Measurements from ENCODE around the gene CFAP221.

Gene CFAP221

DNA sequence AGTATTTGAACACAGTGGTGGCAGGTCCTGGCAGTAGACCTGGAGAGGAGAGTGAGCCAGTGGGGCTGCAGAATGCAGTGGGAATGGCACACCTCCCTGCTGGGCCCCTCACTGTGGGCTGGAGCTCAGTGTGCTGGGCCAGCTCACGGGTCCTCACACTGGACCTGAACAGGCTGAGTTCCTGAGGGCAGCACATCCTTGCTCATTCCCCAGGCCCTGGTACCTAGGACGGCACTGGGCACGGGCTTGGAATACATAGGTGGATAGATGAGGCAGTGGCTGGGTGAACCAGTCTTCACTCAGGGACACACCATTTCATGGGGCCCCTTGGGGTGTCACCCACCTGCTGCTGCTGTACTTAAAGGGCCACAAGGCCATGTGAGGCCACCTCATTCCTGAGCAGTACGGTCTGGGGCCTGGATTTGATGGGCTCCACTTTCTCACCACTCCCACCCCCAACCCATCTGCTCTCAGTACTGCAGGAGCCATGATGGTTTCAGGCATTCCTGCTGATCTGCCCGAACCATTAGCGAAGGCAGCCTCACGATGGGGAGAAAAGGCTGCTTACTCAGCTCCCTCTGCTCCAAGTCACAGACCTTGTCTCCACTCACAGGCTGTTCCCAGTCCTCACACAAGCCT, 138.9 kb downstream of the CFAP221 start:
- DNase-seq: no peak

DNA sequence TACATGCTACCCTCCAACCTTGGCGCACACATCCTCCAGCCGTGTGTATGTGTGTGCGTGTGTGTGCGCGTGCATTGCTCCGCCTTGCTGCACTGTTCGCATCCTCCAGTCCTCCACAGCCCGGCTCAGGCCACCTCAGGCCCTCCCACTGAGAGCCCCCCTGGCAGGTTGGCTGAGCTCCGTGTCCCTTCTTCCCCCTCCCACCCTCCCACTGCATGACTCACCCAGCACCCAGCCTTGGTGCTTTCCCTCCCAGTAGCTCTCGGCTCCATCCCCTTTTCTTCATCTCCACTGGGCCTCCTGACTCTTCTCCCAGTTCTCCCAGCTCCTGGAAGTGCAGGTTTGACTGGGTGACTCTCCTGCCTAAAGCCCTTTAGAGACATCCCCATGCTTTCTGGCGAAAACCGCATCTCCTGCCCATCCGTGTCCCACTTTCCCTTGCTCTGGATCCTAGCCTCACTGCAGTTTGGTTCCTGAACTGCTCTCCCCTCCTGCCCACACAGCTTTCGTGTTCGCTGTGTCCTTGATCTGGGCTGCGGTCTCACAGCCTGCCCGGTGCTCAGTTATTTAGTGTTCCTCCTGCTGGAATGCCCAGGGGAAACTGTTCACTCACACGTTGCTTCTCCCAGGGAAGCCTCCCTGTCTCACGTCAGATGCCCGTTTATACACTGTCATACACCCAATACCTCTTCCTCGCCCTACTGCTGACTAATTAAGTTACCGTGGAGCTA, 139.6 kb downstream of the CFAP221 start:
- no peak for DNase-seq

DNA sequence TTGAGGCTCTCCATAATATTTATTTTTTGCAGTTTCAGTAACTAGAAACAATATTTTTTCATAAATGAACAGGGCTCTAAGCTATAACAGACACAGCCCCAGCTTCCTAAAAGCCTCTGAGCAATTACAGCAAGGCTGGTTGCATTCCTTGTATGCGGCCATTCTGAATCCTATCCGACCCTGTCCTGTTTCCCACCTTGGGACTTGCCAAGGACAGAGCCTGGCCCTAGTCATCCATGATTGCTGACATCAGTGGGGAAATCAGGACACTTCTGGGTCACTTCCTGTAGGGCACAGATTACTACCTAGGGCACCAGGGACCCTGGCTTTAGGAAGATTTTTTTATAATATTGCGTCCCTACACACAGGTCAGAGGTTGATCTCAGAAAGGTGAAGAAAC, 140.3 kb downstream of the CFAP221 start:
- DNase-seq: no peak

DNA sequence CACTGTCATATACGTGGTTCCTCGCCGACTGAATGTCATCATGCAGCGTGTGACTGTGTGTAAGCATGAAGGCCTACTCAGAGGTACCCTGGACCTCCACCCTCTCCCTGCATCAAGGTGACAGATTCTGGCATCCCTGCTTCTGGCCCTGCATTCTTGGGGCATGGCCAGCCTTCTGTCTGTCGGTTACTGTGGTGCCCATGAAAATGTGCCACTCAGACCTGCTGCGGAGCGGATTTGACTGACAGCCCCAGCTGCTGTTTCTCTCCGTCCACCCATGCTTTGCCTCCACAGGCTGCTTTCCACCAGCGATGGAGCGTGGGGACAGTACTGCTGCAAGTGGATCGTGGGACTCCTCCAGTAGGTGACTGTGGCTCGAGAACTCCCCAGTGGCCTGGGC, 144.4 kb downstream of the CFAP221 start:
- no peak for DNase-seq

DNA sequence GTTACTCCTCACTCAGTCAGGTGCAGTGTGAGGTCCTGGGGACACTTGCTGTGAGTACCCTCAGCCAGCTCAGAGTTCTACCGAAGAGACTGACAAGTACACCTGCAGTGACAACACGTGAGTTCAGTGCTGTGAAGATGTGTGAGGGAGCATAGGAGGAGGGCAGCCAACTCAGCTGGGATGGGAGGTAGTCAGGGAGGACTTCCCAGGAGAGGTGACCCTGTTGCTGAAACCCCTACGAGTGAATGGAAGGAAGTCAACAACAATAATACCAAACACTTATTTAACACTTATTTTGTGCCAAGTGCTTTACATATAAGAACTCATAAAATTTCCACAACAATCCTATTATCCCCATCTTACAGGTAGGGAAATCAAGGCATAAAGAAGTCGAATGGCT, 145.0 kb downstream of the CFAP221 start:
- DNase-seq: no peak

DNA sequence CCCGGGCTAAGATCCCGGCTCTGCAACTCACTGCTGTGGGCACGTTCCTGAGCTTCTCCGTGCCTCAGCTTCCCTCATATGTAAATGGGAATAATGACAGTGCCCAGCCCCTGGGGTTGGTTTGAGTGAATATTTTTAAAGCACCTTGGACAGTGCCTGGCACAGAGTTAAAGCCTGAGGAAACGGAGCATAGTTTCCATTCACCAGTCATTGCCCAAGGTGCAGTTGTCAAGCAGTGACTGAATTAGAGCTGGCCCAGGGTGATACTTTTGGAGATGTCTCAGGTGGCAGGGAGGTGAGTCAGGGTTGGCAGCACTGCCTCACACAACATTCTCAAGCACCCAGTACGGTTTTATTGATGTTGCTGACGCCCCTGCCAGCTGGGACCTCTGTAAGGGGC, 146.9 kb downstream of the CFAP221 start:
- DNase-seq: no peak

DNA sequence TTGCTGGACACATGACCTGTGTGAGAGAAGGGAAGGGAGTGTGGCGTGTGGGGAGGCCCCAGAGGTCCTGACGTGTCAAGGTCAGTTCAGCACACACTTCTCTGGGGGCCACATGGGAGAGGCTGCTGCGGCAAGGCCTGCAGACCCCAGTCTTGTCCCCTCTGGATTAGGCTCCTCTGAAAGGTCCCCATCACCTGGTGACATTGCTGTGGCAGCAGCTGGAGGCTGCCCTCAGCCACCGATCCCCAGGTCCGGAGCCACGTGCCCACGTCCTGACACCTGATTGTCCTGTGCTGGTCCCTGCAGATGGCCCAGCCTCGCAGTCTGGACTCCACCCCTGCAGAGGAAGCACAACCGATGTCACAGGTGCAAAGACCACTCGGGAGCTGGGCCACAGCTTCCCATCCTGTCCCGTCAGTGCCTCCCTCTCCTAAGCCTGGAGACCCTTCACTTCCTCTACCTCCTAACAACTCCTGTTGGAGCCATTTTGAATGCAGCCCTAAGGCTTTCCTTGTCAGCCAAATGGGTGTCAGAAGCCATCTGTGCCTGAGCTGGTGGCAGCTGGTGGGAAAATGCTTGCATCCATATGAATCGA, 147.5 kb downstream of the CFAP221 start:
- DNase-seq: no peak

DNA sequence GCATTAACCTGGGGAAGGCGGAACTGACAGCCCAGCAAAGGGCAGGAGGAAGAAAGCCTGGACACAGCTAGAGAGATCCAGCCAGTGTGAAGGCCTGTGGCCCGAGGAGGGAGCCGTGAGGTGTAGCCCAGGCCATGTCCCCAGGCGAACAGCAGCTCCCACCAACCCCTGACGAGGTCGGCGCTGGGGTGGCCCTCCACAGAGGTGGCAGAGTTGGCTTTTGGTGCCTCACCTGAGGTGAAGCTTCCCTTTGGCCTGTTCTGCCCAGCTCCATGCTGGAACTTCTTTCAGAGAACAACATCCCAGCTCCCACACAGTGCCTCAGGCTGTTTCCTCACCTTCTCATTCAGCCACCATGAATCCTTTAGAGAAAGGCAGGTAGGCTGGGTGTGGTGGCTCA, 148.1 kb downstream of the CFAP221 start:
- DNase-seq: no peak

DNA sequence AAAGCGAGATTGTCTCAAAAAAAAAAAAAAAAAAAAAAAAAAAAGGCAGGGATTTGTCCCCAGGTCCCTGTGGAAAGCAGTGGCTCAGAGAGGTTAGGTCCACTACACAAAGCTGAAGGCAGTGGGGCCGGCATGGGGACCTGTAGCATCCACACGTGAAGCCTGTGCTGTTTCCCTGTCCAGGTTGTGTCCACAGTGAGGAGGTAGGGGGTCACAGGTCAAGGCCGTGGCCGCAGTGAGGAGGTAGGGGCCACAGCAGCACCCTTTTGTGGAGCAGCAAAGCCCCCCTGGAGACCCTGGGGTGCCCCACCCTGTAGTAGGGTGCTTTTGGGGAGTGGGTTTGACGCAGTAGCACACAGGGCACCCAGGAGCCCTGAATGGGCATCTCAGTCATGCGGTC, 148.7 kb downstream of the CFAP221 start:
- DNase-seq: no peak

DNA sequence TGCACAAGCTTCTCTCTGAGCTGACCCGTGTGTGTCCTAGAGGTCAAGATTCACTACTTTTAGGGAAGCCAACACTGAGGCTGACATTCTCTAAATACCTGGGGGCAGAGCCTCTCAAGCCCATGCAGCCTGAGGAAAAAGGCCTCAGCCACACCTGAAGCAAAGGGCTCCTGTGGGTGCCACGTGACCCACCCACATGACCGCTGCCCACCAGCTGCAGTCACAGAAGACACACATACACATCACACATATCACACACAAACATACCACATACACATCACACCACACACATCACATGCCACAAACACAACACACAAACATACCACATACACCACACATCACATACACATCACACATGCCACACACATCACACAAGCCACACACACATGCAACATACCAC, 149.3 kb downstream of the CFAP221 start:
- DNase-seq: no peak

DNA sequence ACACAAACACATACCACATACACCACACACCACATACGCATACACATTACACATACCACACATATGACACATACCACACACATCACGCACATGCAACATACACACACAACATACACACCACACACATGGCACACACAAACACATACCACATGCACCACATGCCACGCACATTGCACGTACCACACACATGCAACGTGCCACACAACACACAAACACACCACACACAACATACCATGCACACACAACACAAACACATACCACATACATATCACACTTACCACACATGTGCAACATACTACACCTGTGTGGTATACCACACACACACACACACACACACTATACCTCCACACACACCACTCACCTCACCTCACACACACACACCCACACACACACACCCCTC, 149.7 kb downstream of the CFAP221 start:
- DNase-seq: no peak

DNA sequence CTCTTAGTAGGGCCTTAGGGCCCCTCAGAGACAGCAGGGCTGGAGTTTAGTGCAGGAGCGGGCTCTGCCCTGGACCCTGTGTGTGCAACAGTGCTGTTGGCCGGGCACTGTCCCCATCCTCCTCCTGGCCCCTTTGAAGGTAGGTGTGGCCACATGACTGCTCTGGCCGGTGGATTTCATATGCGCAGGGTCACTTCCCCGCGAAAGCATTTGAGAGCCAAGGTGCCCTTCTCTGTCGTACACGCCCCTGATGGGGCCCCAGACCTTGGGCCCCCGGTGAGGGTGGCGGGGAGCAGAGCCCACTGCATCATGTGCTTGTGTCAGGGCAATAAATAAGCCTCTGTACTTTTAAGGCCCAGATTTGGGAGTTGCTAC, 150.2 kb downstream of the CFAP221 start:
- DNase-seq: no peak

DNA sequence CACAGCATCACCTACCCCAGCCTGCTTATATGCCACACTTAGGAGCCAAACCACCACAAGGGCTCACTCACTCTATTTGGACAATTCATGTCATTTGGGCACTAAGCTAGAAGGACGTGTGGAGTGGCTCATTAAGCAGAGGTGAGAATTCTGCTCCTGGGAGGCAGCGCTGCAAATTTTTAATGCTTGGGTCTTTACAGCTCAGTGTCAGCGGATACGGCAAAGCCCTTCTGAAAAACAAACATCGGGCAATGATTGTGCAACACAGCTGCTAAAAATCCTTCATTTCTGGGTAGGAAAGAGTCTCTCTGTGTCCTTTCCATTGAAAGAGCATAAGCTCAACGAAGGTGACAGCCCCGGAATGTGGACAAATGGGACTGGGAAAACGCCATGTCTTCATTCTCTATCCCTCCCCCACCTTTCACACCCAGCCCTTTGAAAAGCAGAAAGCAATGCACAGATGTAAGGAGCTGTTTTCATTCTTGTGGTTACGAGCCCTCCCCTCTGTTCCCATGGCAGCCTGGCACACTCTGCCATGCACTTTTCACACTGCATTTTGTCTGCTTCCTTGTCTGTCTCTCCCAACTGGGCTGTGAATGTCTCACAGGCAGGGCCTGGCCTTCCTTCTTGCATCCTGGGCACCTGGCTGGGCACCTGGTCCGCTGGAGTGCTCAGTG, 150.7 kb downstream of the CFAP221 start:
- DNase-seq: no peak

DNA sequence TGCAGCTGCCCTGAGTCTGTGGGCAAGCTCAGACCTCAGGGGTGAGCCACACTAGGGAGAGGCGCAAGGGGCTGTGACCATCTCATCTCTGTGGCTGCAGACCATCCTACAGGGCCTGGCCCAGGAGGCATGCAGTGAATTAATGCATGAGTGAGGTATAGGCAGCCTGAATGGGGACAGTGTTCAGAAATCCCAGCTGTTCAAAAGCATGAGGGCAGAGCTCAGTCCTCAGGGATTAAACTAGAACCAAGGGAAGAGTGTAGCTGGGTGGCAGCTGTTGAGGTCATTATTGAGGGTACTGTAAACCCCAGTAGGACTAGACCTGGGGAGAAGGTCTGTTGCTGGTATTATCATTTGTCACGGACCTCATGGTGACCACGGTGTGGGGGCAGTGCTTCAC, 151.8 kb downstream of the CFAP221 start:
- no peak for DNase-seq

DNA sequence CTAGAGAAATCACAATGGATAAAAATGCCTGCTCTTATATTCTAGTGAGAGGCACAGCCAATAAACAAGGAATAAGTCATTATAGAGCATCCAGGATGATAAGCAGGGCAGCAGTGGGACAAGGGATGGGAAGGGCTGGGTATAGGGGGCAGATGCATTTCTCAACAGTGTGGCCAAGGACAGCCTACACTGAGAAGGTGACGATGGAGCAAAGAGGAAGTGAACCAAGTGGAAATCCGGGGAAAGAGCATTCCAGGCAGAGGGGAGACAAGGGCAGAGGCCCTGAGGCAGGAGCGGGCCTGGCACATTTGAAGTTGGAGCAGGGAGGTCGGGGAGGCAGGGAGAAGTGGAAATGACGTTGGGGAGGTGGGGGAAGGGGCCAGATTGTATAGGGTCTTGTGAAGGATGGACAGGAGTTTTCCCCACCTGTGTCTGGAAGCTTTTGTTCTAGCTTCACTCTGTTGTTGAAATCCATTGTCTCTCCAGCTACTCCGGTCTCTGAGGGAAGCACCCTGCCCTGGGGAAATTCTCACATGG, 152.3 kb downstream of the CFAP221 start:
- no peak for DNase-seq

DNA sequence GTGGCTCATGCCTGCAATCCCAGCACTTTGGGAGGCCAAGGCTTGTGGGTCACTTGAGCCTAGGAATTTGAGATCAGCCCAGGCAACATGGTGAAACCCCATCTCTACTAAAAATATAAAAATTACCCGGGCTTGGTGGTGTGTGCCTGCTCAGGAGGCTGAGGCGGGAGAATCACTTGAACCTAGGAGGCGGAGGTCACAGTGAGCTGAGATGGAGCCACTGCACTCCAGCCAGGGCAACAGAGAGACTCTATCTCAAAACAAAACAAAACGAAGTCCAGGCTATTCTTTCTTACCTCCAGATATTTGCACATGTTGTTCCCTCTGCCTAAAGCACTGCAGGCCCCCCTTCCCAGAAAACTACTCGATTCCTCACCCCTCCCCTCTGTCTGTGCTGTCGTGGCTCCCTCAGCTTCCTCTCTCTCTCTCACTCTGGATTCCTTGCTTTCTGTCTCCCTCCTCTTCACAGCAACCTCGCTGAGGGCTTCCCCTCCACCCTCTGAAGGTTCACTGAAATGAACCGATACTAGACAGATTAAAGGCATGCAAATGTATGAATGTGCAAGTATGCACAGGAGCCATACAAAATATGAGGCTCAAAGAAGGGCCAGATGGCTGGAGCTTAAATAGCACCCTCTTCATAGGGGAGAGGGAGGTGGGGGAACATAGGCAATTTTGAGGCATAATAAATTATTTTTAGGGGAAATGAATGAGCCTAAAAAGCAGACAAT, 153.2 kb downstream of the CFAP221 start:
- DNase-seq: peak in 1 of 2 donors; percentile 22

DNA sequence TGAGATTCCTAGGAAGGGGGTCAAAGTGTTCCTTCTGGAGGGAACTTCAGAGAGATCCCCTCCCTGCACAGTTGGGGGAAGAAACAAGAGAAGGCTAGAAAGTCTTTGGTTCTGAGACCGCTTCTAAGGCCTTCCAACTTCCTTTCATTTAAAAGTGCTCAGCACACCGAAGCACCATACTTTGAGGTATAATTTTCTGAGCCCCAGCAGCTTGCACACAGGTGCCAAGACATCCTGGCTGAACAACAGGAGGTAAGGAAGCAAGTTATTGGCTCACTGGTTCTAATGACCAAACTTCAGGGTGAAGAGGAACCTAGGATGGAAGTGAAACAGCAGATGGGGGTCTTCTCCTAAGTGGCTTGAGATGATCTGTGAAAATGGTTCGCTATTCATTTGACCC, 154.0 kb downstream of the CFAP221 start:
- no peak for DNase-seq

DNA sequence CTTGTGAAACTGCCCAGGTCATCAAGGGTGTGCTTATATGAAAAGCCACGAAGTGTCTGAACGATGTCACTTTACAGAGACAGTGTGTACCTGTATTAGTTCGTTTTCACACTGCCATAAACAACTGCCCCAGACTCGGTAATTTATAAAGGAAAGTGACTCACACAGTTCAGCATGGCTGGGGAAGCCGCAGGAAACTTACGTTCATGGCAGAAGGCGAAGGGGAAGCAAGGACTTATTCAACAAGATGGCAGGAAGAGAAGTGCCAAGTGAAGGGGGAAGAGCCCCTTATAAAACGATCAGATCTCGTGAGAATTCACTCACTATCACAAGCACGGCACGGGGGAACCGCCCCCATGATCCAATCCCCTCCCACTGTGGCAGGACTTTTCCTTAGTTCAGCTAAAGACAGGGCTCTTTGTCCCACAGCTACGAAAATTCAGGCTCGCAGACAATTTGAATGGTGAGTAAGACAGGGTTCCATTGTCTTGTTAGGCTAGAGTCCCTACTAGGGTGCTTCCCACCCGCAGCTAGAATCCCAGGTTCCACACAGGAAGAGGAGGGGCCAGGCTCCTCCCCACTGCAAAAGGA, 154.9 kb downstream of the CFAP221 start:
- no peak for DNase-seq

DNA sequence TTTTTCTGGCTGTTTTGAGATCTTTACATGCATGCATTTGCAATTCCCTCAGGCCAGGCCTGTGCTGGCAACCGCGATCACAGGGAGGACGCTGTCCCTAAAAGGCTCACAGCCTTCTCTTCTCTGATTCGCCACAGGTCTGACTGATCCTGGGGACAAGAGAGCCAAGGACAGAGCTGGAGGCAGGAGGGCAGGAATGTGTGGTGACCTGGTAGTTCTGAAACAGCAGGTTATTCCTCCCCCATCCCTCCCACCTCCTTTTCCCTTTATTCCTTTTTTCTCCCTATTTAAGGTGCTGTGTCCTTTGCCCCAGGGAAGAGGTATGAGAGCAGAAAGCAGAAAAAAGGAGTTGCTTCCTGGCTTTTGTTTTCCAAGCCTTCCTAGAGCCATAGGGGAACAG, 156.6 kb downstream of the CFAP221 start:
- DNase-seq: no peak

DNA sequence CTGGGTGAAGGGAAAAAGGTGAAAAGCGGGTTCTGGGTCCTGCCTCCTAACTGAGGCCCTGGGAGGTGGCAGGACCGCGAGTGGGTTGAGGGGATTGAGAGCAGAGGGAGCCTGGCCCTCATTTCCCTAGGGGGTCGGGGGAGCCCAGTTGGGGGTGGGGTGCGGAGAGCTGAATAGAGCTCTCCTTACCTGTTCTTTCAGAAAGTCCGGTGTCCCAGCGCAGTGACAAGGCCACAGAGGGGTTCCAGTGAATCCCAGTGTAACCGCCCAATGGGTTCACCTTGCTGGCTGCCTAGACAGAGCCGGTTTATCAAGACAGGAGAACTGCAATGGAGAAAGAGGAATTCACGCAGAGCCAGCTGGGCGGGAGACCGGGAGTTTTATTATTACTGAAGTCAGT, 157.1 kb downstream of the CFAP221 start:
- no peak for DNase-seq

DNA sequence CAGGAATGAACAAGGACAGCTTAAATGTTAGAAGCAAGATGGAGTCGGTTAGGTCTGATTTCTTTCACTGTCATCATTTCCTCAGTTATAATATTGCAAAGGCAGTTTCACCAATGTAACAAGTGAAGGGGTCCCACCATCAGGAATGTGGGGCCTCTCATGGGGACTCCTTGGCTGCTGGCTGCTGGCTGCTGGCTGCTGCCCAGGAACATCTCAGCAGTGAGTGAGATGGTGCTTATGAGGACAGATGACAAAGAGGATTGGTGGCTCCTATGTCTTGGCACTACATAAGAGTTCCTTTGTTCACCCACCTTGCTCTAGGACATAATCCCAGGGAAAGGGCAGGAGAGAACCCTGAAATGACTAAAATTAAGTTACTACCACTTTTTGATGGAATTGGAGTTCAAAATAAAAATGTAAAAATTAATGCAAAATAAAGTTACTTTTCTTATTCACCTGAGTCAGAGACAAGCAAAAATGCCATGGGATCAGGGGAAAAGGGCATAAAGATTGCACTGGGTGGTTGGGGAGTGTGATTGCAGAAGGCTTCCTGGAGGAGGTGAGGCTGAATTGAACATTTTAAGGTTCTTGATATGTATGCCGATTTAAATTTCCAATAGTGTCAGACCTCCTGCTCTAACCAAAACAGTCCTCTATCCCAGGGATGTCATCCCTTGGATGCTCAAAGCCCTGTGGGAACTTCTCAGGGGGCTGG, 158.1 kb downstream of the CFAP221 start:
- no peak for DNase-seq

DNA sequence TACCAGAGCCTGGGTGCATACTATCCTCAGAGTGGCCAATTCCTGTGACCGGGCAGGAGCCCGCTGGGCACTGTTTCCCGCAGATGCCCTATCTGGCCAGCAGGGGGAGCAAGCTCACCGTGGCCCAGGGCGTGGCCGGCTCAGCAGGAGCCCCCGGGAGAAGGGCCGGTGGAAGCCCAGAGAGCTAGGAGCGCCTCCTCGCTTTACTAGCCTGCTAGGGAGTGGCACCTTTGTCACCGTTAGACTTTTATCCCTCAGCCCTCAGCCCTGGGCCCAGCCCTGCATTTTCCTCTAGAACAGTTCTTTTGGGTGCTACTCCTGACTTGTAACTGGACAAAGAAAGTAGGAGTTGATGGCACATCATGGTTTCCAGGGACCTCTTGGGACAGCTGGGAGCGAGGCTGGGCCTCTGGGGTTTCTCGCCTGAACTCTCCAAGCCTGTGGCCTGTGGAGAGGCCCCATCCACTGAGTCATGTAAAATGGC, 158.7 kb downstream of the CFAP221 start:
- DNase-seq: peak; percentile 72 to 73

Data from stimulated activated CD4-positive, alpha-beta T cell treated with anti-CD3 and anti-CD28 coated beads, Interleukin-2, amount 100 ng/mL, for 24 hours (primary cell).